HG03520 (cell line): Measurements from ENCODE around the gene GALNS.
A peak's percentile ranks its signal among the peaks of the same experiment; 100 is the strongest.
"Not testable (repeated sequence)": the region's sequence is repeated elsewhere in the genome, so short reads cannot be mapped to it uniquely, and the experiment has no call there.

Experiments used
- ATAC-seq: cut with Tn5 transposase; IDR thresholded peaks from one replicate; pipeline ENCODE4 v1.9.1; 2021; ENCODE audit warnings: mild to moderate bottlenecking, moderate library complexity; ENCODE audit not compliant: unreplicated experiment

Gene GALNS, protein sequence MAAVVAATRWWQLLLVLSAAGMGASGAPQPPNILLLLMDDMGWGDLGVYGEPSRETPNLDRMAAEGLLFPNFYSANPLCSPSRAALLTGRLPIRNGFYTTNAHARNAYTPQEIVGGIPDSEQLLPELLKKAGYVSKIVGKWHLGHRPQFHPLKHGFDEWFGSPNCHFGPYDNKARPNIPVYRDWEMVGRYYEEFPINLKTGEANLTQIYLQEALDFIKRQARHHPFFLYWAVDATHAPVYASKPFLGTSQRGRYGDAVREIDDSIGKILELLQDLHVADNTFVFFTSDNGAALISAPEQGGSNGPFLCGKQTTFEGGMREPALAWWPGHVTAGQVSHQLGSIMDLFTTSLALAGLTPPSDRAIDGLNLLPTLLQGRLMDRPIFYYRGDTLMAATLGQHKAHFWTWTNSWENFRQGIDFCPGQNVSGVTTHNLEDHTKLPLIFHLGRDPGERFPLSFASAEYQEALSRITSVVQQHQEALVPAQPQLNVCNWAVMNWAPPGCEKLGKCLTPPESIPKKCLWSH

DNA sequence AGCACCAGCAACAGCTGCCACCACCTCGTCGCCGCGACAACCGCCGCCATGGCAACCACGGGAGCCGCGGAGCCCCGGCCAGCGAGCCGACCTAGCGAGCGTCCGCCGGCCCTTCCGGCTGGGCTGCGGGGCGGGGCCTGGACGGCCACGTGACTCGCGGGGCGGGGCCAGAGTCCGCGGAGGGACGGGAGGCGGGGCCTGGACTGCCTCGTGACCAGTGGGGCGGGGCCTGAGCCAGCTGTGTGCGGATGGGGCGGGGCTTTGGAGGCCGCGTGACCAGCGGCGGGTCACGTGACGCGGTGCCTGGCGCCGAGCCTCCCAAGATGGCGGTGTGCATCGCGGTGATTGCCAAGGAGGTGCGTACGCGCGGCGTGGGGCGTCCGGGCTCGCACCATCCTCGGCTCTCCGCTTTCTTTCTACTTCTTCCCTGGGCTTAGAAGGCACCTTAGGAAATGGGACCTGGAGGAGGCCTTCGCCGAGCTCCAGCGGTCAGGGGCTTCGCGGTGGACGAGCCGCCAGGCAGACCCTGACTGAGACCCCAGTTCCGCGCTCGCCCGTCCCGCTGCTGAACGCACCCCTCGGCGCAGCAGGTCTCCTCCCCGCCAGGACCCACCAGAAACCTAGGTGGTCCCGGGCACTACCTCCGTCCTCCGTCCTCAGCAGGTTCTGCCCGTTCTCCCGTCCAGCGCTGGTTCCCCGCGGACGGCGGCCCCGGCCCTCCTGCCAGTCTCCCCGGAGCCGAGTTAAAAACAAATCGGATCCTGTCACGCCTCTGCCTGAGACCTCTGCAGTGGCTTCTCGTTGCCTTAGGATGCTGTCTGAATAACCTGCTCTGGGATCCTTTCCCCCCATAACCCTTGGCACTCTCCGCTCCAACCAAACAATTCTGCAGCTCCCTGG is at the start of gene GALNS, which contains the start of gene TRAPPC2L:
GALNS (minus strand) TSS at position 120 of the 900 bp plus-strand sequence; CDS start at position 50, 70 bp downstream.
TRAPPC2L (plus strand) TSS at position 300 of the 900 bp plus-strand sequence; CDS start at position 324, 24 bp downstream.
- ATAC-seq: peak; percentile 74

DNA sequence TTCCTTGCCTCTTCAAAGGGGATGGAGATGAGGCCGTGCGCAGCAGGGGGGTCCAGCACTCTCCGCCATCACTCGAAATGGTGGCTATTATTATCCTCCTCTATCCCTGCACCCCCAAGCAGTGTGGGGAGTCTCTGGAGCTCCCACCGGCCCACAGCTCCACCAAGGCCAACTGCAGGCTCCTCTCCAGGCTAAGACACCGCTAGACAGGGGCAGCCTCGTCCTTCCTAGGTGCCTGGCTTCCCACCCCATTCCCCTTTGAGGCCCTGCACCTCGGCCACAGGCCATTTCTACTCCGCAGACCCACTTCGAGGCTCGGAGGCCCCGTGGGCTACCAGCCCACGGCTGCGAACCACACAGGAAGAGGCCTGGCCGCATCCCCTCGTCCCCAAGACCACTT is 49.3 kb upstream of the GALNS start:
- ATAC-seq: no peak

DNA sequence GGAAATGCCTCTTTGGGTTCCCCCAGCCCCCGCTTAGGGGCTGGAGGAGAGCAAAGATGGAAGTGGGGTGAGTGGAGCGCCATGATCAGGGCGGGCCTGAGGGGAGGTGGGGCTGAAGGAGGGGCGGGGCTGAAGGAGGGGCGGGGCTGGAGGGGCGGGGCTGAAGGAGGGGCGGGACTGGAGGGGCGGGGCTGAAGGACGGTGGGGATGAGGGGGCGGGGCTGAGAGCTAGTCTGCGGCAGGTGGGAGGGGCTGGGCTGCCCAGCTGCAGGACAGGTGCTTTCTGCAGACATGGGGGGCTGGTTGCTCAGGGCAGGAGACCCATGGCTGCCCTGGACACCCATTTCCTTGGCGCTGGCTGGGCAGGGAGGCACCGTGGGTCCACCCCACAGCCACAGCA is 48.8 kb upstream of the GALNS start:
- ATAC-seq: no peak

DNA sequence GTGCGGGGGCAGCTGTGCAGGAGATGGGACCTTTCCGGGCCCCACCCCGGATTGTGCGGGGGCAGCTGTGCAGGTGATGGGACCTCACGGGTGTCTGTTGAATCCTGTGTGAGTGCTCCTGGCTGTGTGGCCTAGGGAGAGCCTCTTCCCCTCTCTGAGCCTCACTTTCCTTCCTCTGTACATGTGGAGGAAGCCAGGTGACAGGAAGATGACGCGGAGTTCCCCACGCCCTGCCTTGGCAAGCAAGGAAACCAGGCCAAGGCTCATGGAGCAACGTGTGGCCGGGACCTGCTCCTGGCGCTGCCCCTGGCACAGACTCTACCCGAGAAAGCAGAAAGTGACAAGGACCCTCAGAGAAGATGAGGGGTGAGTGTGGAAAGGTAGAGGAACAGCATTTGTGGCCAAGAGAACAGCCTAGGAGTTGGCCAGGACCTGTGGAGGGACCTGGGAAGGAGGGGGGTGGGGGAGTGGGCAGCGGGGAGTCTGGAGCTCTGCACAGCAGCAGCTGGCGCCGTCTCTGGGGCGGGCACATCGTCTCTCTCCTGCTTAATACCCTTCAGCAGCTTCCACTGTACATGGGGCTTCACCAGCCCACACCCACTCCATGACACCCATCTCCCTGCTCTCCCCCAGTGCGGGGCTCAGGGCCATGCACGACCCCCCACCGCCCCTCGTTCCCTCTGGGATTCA is 48.1 kb upstream of the GALNS start:
- no peak for ATAC-seq

DNA sequence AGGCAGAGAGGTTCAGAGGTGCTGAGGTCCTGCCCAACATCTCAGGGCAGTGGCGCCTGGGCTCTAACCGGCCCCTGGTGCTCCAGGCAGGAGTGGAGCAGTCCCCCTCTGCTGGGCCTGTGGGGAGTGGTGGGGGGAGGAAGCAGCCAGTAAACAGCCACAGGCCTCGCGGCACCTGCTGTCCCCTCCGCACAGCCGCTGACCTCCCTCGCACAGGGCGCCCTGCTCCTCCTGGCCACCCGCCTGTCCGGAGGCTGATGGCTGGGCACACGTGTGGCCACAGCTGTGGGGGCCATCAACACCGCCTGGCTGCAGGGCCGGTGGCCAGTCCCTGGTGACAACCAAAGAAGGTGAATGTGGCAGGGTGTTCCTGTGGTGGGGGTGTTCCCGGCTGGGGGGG is 46.5 kb upstream of the GALNS start:
- ATAC-seq: no peak

DNA sequence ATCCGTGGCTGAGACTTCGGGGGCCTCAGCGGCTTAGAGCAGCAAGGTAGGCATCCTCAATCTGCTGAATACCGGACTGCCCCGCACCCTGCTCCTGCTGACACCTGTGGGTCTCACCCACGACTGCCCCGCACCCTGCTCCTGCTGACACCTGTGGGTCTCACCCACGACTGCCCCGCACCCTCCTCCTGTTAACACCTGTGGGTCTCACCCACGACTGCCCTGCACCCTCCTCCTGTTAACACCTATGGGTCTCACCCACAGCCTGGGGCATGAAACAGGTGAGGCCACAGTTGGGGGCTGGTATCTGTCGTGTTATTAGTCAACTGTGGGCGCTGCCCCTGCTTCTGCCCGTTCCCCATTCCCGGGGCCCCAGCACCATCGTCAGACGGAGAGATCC is 46.0 kb upstream of the GALNS start:
- no peak for ATAC-seq

DNA sequence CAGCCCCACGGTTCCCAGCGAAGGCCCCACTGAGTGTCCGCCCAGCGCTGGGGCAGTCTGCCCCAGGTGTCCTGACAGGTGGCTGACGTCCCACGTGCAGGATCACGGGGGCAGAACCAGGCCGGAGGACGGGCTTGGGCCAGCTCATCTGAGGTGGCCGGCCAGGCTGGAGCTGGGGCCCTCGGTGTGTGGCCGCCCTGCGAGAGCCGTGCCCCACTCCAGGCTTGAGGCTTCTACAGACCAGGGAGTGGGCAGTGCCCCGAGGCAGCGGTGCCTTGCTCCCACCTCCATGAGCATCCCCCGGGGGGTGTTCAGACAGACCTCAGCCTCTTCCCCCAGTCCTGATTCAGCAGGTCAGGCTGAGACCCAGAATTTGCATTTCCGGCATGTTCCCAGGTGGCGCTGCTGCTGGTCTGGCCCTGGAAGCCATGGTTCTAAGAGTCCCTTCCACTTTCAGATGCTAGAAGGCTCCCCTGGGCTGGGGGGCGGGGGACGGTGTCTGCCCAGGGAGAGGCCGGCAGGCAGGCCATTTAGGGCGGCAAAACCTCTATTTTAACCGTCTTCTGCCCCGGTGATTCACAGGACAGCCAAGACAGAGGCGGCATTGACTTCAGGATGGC is 45.1 kb upstream of the GALNS start:
- ATAC-seq: no peak

DNA sequence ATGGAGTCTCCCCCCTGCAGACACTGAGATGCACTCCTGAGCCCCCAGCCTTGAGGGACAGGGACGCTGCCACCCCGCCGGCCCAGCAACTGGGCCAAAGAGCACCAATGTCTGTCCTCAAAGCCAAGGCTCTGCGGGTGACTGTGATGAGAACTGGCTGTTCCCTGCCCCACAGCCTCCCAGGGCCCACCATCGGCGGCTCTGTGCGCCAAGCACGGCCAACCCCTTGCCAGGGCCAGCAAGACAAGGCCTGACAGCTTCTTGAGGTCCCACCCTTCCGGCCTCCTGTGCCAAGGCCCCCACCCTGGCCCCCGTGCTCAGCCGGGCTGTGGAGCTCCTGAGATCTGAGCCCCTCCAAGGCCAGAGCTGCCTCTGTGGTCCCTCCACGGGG is 43.9 kb upstream of the GALNS start:
- no peak for ATAC-seq

DNA sequence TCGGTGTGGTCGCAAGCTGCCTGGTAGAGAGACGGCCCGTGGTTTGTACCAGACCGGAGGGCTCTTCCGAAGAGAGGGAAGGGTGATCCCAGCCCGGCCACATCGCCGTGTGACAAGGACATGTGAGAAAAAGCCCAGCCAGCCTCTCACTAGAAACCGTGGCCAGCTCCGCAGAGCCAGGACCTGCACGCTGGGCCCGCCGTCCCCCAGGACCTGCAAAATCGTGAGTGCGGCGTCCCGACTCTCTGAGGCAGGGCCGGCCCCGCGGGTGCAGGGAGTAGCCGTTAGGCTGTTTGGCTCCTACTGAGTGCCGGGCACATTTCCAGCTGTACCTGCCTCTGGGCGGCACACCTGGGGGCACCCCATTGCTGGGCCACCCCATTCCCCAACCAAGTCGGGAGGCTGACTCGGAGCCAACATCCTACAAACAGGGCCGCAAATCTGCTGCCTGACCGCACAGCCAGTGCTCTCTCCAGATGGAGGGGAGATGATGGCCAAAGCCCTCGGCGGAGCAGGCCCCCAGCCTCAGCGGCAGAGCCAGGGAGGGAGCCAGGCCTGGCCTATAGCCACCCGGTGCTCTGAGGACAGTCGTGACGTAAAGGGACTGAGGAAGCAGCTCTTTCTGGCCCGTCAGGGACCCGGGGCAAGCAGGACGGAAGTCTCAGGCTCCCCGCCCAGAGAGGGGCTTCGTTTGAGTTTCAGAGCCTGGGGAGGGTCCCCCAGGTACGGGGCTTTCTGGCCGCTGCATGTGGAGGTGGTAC is 43.3 kb upstream of the GALNS start:
- ATAC-seq: no peak

DNA sequence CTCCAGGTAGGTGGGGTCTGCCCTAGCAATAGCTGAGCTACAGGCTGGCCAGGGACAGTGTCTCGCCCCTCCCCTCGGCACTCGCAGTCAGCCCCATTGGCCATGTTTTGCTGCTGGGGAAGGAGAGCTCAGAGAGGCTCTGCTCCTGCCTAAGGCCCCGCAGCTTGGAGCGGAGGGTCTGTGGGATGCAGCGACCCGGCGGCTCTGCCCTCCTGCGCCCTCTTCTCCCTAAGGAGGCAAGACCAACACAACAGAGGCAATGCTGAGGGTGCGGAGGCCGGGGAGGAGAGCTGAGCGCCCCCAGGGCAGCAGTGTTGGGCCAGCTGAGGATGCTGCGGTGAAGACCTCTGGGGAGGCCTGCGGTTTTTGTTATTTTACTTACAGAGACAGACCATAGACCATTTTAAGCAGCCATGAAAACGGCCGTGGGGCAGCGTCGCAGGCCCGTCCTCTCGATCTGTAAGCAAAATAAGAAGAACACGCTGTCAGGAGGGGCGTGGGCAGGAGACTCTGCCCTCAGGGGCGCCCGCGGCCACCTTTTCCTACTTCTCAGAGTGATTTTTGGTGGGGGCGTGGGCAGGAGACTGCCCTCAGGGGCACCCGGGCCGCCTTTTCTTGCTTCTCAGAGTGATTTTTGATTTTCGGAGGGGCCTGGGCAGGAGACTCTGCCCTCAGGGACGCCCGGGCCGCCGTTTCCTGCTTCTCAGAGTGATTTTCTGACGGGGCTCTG is 41.1 kb upstream of the GALNS start:
- ATAC-seq: no peak

DNA sequence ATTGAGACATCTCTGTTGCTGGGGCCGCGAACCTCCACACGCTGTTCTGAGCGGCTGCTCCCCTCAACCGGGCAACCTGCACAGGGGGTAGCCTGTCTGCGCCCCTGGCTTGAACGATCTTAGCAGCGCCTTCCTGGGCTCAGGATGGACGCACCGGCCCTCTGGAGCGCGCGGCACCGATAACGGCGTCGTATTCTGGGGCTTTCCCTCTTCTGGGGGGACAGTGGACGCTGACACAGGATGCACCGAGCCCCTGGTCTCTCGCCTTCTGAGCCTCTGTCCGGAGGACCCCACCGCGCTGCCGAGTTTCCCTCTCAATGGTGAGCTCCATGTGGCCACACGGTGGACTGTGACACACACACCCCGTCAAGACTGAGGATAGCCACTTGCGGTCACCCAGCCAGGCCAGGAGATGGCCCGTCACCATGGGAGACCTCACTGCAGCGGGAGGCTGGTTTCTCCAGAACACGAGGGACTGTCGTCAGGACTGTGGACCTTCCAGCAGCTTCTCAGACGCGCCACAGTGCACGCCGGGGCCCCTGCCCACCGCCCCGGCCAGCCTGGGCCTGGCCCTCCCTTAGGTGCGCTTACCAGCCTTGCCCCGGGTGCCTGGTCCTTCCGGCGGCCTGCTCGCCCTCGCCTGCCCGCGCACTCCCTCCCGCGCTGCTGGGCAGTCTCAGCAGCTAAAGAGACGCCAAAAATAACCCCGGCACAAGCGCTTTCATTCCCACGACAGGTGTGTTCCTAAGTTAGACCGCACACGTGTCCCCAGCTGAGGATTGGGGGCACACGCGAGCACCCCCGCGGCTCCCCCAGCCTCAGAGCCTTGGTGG is 39.7 kb upstream of the GALNS start:
- no peak for ATAC-seq

DNA sequence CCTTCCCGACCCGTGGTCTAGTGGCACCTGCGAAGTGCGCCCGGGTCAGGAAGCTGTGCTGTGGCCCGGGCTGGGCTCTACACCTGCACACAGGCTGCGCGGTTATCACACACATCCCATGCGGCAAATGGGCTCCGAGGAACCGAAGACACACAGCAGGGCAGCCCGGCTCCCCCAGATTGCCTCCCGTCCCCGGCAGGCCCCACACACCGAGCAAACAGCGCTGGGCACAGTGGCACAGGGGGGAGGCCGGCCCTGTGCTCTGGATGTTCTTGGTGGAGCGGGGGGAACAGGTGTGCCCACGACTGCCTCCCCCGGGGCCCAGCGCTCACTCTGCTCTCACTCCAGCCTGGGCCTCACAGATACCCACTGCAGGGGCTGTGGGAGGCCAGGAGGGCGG is 38.6 kb upstream of the GALNS start:
- ATAC-seq: no peak

DNA sequence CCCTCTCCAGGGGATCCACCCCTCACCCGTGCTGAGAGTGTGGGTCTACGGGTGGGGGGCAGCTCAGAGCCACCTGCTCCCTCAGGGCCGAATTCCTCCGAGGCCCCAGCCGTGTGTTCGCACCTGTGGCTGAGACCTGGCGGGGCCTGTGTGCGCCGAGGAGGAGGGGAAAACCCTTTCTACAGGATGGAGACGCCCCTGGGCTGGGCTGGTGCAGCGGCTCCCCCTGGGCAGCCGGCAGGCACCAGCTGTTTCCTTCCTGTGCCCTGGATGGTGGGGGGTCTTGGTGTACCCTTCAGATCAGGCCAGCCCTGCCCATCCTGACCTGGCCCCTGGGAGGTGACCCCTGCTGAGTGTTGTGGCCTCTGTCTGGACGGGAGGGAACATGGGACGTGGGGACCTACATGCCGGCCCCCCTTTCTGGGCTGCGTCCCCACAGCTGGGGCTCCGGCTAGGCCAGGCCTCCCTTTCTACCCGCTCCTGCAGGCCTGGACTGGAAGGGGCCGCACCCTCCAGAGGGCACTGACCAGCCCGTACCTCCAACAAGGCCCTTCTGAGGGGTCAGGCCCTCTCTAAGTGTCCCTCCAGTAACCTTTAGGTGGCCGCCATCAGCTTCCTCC is 38.0 kb upstream of the GALNS start:
- no peak for ATAC-seq

DNA sequence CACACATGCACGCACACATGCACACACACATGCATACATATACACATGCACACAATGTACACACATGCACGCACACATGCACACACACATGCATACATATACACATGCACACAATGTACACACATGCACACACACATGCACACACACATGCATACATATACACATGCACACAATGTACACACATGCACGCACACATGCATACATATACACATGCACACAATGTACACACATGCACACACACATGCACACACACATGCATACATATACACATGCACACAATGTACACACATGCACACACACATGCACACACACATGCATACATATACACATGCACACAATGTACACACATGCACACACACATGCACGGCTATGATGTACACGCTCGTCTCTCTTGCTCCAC is 37.5 kb upstream of the GALNS start:
- not testable (repeated sequence) for ATAC-seq

DNA sequence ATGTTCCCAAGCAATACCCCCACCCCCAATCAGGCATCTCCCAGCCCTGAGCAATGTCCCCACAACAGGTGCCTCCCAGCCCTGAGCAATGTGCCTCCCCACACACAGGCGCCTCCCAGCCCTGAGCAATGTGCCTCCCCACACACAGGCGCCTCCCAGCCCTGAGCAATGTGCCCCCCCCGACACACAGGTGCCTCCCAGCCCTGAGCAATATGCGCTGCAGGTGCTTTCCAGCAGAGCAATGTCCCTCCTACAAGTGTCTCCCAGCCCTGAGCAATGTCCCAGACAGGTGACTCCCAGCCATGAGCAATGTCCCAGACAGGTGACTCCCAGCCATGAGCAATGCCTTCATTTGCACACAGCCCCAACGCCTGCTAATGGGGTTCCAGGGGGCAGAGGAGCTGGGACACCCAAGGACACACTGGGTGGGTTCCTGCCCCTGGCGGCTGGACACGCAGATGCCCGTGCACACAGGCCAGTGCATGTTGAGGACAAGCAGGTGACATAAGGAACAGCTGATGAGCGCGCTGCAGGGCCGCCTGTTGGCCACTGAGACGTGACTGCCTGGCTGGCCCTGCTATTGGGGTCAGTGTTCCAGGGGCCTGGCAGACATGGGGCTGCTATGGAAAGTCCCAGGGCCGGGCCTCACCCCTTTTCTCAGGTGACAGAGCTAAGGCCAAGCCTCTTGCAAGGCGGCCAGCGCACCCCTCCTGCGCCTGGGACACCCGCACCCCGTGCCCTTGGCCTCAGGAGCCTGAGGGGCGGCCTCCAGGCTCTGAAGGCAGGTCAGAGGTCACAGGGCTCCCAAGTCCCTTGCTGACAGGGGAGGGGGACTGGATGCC is 36.6 kb upstream of the GALNS start:
- ATAC-seq: no peak

DNA sequence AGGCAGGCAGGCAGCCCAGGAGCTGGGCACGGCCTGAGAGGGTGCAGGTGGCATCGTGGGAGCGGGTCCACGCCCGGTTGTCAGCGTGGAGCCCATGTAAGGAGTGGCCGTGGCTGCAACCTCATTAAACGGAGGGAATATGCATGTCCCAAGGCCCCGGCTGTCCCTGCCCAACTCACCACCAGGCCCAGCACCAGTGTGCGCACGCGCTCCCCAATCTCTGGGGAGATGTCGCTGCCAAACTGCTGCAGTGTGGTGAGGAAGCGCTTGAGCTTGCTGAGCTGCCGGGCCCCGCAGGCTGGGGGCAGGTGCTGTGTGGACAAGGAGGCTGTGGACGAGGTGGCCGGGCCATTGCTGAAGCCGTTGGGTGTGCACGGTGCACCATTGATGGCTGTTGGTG is 35.3 kb upstream of the GALNS start:
- no peak for ATAC-seq

DNA sequence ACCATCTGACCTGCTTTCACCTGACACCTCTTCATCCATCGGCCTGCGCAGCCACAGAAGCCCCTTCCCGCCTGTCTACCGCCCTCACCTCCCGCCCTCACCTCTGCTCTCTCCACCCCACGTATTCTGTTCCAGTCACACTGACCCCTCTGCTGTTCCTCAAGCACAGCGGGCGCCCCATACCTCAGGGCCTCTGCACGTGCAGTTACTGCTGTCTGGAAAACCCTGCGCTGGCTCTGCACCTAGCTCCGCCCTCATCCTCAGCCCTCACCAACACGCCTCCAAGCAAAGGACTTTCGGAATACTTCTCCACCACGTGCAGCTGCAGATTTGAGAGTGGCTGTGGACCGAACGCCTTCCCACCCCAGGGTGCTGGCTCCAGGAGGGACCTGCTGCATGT is 34.3 kb upstream of the GALNS start:
- no peak for ATAC-seq
